GM19099 (cell line): ENCODE measurements around the gene KIAA1958.

Experiments used
- POLR2A ChIP-seq: IDR thresholded peaks from 3 replicates; pipeline ENCODE4 v1.6.1; 2011; ENCODE audit warnings: low read depth; ENCODE audit not compliant: insufficient read length; ENCODE audit errors: extremely low read depth

Gene KIAA1958

GRCh38 chr9:112670991-112671625 lies 184.5 kb downstream of the KIAA1958 start:
- TF ChIP-seq POLR2A = no peak

DNA sequence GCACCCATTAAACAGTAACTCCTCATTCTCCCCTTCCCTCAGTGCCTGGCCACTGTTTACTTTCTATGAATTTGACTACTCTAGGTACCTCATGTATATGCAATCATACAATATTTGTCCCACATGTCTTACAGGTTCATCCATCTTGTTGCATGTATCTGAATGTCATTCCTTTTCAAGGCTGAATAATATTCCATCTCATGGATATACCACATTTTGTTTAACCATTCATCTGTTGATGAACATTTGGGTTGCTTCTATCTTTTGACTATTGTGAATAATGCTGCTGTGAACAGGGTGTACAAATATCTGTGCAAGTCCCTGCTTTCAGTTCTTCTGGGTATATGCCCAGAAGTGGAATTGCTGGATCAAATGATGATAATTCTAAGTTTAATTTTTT lies 190.4 kb downstream of the KIAA1958 start:
- TF ChIP-seq POLR2A = no peak

- TF ChIP-seq POLR2A = no peak
These were observed 194.2 kb downstream of the KIAA1958 start for GRCh38 chr9:112680731-112681402.

DNA sequence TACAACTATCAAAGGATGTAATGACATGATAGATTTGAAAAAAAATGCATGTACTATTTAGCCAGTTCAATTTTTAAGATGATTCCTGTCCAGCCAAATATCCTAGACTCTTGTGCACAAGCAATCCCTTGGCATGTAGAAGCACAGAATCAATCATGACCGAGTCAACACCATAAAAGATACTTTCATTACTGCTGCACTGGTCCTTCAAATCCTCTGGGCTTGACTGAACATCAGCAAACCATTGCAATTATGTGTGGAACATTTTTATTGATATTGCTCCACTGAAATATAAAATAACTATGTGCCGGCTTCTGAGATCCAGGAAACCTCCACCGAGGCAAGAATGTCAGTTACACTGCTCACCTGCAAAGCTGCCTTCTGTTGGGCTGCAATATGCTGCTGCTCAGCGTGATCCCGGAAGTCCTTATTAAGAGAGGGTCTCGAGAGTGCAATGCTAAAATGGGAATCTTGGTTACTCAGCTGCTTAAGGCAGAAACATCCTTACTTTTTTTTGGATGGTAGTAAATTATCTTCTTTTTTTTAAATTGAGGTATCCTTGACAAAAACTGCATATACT lies 202.6 kb downstream of the KIAA1958 start:
- no peak for TF ChIP-seq POLR2A

DNA sequence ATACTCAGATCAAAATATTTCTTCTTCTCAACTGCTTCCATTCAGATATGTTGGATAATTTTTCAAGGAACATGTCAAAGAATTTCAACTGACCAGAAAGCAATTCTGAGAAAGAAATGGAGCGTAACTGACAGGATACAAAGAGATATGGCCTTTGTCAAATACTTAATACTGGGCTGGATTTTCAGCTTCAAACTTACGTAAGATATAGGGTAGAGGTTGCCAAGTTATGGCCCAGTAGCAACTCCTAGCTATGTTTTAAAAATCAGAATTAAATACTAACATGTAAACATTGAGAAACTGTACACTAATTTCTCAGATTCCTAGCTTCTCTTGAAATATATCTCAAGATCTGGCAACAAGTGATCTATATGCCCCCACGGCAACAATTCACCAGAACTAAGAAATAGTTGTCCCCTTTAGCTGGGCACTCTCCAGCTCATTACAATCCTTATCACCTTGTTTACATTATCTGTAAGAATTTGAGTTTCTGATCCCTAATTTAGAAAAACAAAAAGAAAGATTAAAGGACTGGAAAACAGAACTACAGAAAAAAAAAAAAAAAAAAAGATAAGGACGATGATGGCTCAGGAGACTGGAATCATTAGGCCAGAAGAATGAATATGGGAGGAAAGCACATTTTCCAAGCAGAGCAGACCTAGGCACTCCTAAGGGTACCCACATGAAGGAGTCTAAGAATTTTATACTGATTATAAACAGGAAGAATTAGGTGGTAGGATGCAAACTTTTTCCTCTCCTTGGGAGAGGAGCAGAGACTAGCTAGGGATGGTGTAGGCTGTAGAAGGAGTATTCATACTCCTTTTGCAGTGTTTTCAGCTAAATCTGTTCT lies 208.3 kb downstream of the KIAA1958 start:
- TF ChIP-seq POLR2A = no peak

GRCh38 chr9:112696461-112696860 lies 209.8 kb downstream of the KIAA1958 start:
- TF ChIP-seq POLR2A = no peak

- no peak for TF ChIP-seq POLR2A
These were observed 212.6 kb downstream of the KIAA1958 start for GRCh38 chr9:112699230-112699629.

DNA sequence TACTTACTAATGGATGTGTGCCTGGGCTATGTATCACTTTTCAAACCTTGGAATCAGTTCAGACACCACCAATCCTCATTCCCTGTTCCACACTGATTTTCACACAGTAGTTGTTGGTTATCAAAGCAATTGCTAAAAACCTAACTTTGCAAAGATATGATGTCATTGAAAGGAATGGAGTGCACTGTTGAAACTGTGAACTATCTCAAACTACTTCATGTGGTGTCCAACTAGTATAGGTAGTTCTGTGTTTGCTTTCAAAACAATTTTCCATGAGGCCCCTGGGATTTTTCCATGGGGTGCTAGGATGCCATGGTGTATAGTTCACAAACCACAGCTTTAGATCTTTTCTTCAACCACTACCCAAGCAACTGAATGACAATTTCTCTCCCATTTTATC lies 213.5 kb downstream of the KIAA1958 start:
- no peak for TF ChIP-seq POLR2A

GRCh38 chr9:112703304-112703703 lies 216.7 kb downstream of the KIAA1958 start:
- no peak for TF ChIP-seq POLR2A

- TF ChIP-seq POLR2A = no peak
These were observed 219.3 kb downstream of the KIAA1958 start for GRCh38 chr9:112705768-112706427.

DNA sequence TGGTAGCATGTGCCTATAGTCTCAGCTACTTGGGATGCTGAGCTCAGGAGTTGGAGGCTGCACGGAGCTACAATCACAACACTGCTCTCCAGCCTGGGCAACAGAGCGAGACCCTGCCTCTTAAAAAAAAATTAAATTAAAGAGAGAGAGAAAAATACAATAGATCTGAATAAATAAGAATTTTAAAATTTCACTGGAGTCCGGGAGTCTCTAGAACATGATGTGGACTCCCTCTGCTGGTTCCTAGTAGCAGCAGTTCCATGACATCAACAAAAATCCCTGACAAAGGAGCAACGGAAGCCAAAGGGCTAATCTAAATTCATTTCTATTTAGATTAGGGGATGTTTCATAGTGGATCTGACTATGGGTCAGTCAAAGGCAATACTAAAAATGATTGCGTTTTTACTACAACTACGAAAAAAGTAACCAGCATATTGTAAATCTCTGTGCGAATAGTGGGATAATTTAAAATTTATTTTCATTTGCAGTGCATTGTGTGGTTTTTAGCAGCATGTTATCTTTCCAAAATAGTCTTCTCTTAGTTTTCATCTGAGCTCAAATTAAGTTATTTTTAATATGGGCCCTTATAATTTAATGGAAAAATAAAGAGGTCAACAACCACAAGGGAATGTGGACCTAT lies 224.5 kb downstream of the KIAA1958 start:
- no peak for TF ChIP-seq POLR2A

- TF ChIP-seq POLR2A = no peak
These were observed 226.1 kb downstream of the KIAA1958 start for GRCh38 chr9:112712678-112713077.

- TF ChIP-seq POLR2A = peak; percentile 83
These were observed 231.2 kb downstream of the KIAA1958 start, which contains the start of gene INIP for GRCh38 chr9:112717661-112718331. Gene INIP, minus strand, starts transcription at chr9:112718117. Its CDS starts 1,632 bp downstream, at chr9:112716485.
